Endodermal cell (in vitro differentiated cells): Measurements from ENCODE around the gene SEMA5B. TPM values are rescaled to one million over a fixed set of nuclear protein-coding genes. Genes with fewer than 3 reads are reported as not detected.

Source experiments
- DNase-seq: peaks from one replicate; pipeline ENCODE4 v3.0.0-alpha.2; 2017
- H3K27ac ChIP-seq: 2 replicates; pipeline ENCODE4 v1.5.1; 2013; ENCODE audit warnings: mild to moderate bottlenecking, low read depth, low read length, moderate library complexity
- H3K27me3 ChIP-seq: 2 replicates; pipeline ENCODE4 v1.6.1; 2013; ENCODE audit warnings: mild to moderate bottlenecking, low read length, moderate library complexity; ENCODE audit not compliant: insufficient read depth, control insufficient read depth, poor library complexity, severe bottlenecking
- H3K36me3 ChIP-seq: 2 replicates; pipeline ENCODE4 v1.7.0; 2013; ENCODE audit warnings: mild to moderate bottlenecking, low read length, moderate library complexity; ENCODE audit not compliant: control insufficient read depth, insufficient read depth
- H3K4me1 ChIP-seq: one replicate; pipeline ENCODE4 v1.7.0; 2013; ENCODE audit warnings: low read length; ENCODE audit not compliant: control insufficient read depth, insufficient read depth
- H3K4me3 ChIP-seq: 2 replicates; pipeline ENCODE4 v1.5.1; 2013; ENCODE audit warnings: mild to moderate bottlenecking, low read length, moderate library complexity
- H3K9ac ChIP-seq: 2 replicates; pipeline ENCODE4 v1.6.1; 2013; ENCODE audit warnings: mild to moderate bottlenecking, low read length, moderate library complexity; ENCODE audit not compliant: poor library complexity, severe bottlenecking; ENCODE audit errors: extremely low read depth
- H3K9me3 ChIP-seq: 2 replicates; pipeline ENCODE4 v1.6.1; 2013; ENCODE audit warnings: mild to moderate bottlenecking, low read length, moderate library complexity; ENCODE audit not compliant: control insufficient read depth
- H3K27ac Mint-ChIP-seq: 2 replicates; pipeline ENCODE4 v1.8.0; 2020; ENCODE audit warnings: mixed read lengths
- H3K27me3 Mint-ChIP-seq: 2 replicates; pipeline ENCODE4 v1.8.0; 2021; ENCODE audit warnings: mild to moderate bottlenecking, mixed read lengths; ENCODE audit not compliant: insufficient read depth
- H3K36me3 Mint-ChIP-seq: 2 replicates; pipeline ENCODE4 v1.8.0; 2020; ENCODE audit warnings: low read depth, mixed read lengths
- H3K4me1 Mint-ChIP-seq: 2 replicates; pipeline ENCODE4 v1.8.0; 2020; ENCODE audit warnings: mixed read lengths
- H3K4me3 Mint-ChIP-seq: 2 replicates; pipeline ENCODE4 v1.8.0; 2020; ENCODE audit warnings: mild to moderate bottlenecking, moderate library complexity, mixed read lengths
- H3K9me3 Mint-ChIP-seq: 2 replicates; pipeline ENCODE4 v1.8.0; 2020; ENCODE audit warnings: mild to moderate bottlenecking, mixed read lengths
- CTCF ChIP-seq: fragments of 200-600 bp; sonication (generic); conservative IDR thresholded peaks from 2 replicates; pipeline ENCODE4 v1.5.0; 2021; ENCODE audit warnings: antibody characterized with exemption, mild to moderate bottlenecking
- total RNA-seq, 2 donors: library from RNA; stranded (reverse); fragmentation: NEBNext Ultra II Directional in 1 of 2; extraction: Animal tissue kit (Norgen Biotek cat#: 25700) in 1 of 2; gene quantifications; 2 replicates in 1 of 2; 3 replicates in 1 of 2; pipeline ENCODE4 v1.2.1, GENCODE V29; 2021

Gene SEMA5B
- total RNA-seq, 2 donors from 2014 or later, result 37.3 to 45.8 TPM

- no peak overlapping the region for H3K9ac ChIP-seq
- TF ChIP-seq CTCF, result no peak
- H3K27ac Mint-ChIP-seq, result no peak overlapping the region
- no peak overlapping the region for H3K4me3 Mint-ChIP-seq
- no peaks in the 10 kb centered on the region for H3K27me3 ChIP-seq
- H3K9me3 ChIP-seq, result no peaks in the 10 kb centered on the region
- peaks cover 3% of the 10 kb centered on the region for H3K36me3 Mint-ChIP-seq
- H3K9me3 Mint-ChIP-seq, result no peaks in the 10 kb centered on the region
- H3K4me3 ChIP-seq, result no peak overlapping the region
- no peaks in the 10 kb centered on the region for H3K4me1 ChIP-seq
- H3K36me3 ChIP-seq, result peaks cover 72% of the 10 kb centered on the region
- no peak for DNase-seq
- no peaks in the 10 kb centered on the region for H3K4me1 Mint-ChIP-seq
- H3K27ac ChIP-seq, result no peak overlapping the region
- no peaks in the 10 kb centered on the region for H3K27me3 Mint-ChIP-seq
Measured at GRCh38 chr3:122862381-122862780, 165.2 kb downstream of the SEMA5B start.

Other genes starting within 250 kb of the SEMA5B start
- 1 to 10 TPM; 8.8 to 9.1 TPM for gene HSPBAP1, start 233.9 kb downstream of the SEMA5B start, total RNA-seq
- gene SLC49A4, start 232.7 kb downstream of the SEMA5B start, total RNA-seq, result 10 to 100 TPM; 12.2 to 14.9 TPM
- gene PDIA5, start 39.3 kb upstream of the SEMA5B start, total RNA-seq, result 10 to 100 TPM; 57.5 to 68.3 TPM
- gene SEC22A, start 174.2 kb upstream of the SEMA5B start, total RNA-seq, result 10 to 100 TPM; 19.5 to 21.8 TPM